ENCODE data around the gene HLA-F. TPM values are rescaled to one million over a fixed set of nuclear protein-coding genes. Genes with fewer than 3 reads are reported as not detected.

HLA-F gene
- total RNA-seq = 1.4 and 10.5 TPM in 2 replicates

GRCh38 chr6:29723262-29723665 is at the start of gene HLA-F:
HLA-F (plus strand) TSS chr6:29723434; CDS start chr6:29723464, 30 bp downstream.

GRCh38 chr6:29680904-29681303 is 42.3 kb upstream of the HLA-F start, which contains the start of gene ZFP57:
ZFP57 (minus strand) TSS chr6:29681152; CDS start chr6:29677003, 4,149 bp downstream.

Other genes starting within 250 kb of the HLA-F start
- gene MAS1L, start 235.5 kb upstream of the HLA-F start, total RNA-seq = not detected in 2 replicates
- gene UBD, start 163.7 kb upstream of the HLA-F start, total RNA-seq = not detected in 2 replicates
- gene OR2H2, start 138.3 kb upstream of the HLA-F start, total RNA-seq = not detected in 2 replicates
- gene GABBR1, start 90.3 kb upstream of the HLA-F start, total RNA-seq = 11.8 and 16.9 TPM in 2 replicates
- not detected in 2 replicates for gene MOG, start 66.3 kb upstream of the HLA-F start, total RNA-seq
- 0.11 TPM in 1 of 2 replicates, not detected in the other for gene ZFP57, start 42.3 kb upstream of the HLA-F start, total RNA-seq
- not detected in 2 replicates for gene HLA-G, start 104.4 kb downstream of the HLA-F start, total RNA-seq
- gene HLA-A, start 219.1 kb downstream of the HLA-F start, total RNA-seq = 202 and 369 TPM in 2 replicates

All from uterine smooth muscle cell (primary cell).